ENCODE measurements around the gene KCNQ1OT1.

KCNQ1OT1 gene

DNA sequence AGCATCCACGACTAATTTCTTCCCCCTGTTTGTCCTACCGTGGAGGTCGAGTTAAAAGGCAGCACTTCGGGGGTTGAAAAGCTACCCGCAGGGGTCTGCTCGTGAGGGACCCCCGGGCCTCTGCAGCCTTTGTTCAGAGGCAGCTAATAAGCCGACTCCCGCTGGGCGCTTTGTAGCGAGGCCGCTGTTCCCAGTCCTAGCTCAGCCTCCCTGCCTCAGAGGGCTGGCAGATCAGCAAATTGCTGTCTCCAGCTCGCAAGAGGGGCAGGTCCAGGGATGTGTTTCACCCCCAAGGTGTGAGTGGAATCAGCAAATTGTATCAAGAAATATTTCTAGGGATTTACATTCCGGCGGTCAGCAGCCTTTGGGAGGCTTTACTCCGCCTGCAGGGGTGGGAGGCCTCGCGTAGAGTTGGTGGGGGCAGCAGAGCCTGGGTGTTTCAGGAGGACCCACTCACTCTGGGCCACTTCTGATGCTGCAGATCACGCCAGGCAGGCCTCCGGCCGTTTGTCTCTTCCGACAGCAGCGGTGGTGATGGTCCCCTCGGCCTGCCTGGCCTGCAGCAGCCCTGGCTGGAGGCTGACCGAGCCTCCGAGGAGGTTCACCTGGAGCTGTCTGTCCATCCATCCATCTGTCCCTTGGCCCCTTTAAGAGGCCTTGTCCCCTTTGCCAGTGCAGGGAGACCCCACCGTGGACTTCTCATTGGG is 21.6 kb upstream of the KCNQ1OT1 start:
- DNase-seq (ENCODE audit: low read depth in 2 of 2): no peak

- DNase-seq (ENCODE audit: low read depth in 2 of 2): no peak
These were observed 20.2 kb upstream of the KCNQ1OT1 start for GRCh38 chr11:2719831-2720590.

DNA sequence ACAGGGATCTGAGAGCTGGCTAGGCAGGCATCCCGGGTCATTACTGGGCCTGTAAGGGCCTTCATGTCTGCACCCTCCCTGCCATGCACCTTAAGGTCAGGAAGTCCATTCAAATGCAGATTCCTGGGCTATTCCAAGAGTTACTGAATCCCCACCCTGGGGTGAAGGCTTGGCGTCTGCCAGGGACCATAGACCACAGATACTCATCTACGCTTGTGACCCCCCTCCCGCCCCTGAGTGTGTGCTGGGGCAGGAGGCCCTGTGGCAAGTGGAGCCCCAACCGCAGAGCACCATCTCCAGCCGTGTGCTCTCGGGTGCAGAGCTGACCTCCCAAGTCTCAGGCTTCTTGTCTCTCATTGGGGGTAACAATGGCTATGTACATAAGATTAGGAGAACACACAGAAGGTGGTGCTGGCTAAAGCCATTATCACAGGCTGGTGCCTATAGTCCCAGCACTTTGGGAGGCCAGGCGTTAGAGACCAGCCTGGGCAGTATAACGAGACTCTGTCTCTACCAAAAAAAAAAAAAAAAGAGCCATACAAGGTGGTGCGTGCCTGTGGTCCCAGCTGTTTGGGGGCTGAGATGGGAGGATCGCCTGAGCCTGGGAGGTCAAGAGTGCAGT is 19.1 kb upstream of the KCNQ1OT1 start:
- no peak for DNase-seq (ENCODE audit: low read depth in 2 of 2)

GRCh38 chr11:2717561-2718325 is 17.9 kb upstream of the KCNQ1OT1 start:
- no peak for DNase-seq (ENCODE audit: low read depth in 2 of 2)

DNA sequence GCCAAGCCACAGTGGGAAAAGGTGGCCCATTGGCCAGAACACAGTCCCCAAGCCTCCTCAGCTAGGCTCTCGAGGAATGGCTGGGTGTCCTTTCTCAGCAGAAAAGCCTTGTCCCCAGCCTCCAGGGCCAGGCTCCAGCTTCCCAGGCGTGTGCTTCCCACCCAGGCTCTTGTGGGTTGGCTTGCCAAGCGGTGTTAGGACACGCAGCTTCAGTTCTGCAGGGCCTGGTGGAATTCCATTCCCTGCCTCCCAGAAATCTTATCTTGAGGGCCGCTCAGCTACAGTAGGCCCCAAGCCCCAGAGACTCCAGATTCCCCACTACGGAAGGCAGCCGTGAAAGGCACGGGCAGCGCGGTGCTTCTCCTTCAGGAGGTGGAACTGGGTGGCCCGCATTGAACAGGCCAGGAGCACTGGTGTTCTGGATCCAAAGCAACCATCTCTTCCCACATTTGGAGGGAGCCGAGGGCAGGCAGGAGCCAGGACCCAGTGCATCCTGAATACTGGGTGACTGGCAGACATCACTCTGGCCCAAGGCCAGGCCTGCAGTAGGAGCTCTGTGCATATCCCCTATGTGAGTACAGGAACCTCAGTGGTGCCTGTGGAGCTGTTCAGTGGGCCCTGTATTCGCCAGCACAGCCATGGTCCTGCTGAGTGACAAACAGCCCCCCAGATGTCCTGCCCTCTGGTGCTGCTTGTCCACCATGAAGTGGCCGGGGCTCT is 16.7 kb upstream of the KCNQ1OT1 start:
- DNase-seq (ENCODE audit: low read depth in 2 of 2): no peak

GRCh38 chr11:2715716-2716350 is 16.0 kb upstream of the KCNQ1OT1 start:
- DNase-seq (ENCODE audit: low read depth in 2 of 2): no peak

- DNase-seq (ENCODE audit: low read depth in 2 of 2): no peak
These were observed 15.1 kb upstream of the KCNQ1OT1 start for GRCh38 chr11:2714871-2715270.

GRCh38 chr11:2714463-2714800 is 14.6 kb upstream of the KCNQ1OT1 start:
- DNase-seq (ENCODE audit: low read depth in 2 of 2): no peak

GRCh38 chr11:2713661-2714462 is 14.1 kb upstream of the KCNQ1OT1 start:
- no peak for DNase-seq (ENCODE audit: low read depth in 2 of 2)

- DNase-seq (ENCODE audit: low read depth in 2 of 2): no peak
These were observed 13.3 kb upstream of the KCNQ1OT1 start for GRCh38 chr11:2713094-2713493.

- no peak for DNase-seq (ENCODE audit: low read depth in 2 of 2)
These were observed 11.4 kb upstream of the KCNQ1OT1 start for GRCh38 chr11:2711161-2711560.

DNA sequence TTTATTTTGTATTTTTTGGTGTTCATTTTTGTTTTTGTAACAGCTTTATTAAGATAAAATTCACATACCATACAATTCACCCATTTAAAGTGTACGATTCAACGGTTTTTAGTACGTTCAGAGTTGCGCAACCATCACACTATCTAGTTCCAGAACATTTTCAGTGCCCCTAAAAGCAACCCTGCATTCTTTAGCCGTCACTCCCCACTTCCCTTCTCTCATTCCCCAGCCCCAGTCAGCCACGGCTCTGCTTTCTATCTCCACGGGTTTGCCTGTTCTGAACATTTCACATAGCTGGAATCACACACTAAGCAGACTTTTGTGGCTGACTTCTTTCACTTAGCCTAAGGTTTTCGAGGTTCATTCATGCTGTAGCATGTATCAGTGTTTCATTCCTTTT is 9.6 kb upstream of the KCNQ1OT1 start:
- DNase-seq (ENCODE audit: low read depth in 2 of 2): no peak

DNA sequence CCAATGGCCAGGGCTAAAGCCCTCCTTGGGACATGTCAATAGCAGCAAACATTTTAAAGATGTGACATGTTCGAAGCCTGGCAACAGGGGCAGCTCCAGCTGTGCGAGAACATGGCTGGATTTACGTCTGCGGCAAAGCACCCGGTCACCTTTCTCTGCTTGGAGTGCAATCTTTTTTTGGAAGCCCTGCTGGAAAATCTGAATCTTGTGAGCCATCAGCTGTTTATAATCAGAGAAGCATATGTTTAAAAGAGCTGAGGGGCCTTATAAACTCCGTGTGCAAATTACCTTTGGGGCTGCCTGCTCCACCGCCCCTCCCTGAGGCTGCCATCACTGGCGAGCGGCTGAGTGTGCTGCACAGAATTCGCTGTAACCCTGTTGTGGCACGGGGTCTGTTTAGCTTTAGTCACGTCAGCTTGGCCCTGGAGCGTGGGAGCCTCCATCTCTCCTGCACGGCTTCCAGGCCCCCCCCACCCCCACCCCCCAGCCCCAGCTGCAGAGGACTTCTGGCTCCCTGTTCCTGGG is 9.0 kb upstream of the KCNQ1OT1 start:
- DNase-seq (ENCODE audit: low read depth in 2 of 2): no peak

- DNase-seq (ENCODE audit: low read depth in 2 of 2): no peak
These were observed 8.4 kb upstream of the KCNQ1OT1 start for GRCh38 chr11:2708151-2708581.

DNA sequence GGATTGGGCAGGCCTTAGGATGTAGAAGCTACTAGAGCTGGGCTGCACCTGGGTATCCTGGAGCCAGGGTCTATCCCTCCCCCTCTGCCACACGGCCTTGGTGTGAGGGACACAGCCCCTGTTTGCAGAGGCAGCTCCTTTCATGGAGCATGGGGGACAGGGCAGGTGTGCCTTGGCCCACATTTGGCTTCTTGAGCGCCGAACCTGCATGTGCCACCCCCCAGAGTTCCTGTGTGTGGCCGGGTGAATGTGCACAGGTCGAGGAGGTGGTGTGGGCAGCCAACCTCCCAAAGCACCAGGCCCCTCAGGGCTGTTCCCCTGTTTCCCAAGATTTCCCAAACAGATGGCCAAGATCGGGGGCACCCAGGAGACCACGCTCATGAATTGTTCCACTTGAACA is 7.9 kb upstream of the KCNQ1OT1 start:
- no peak for DNase-seq (ENCODE audit: low read depth in 2 of 2)

DNA sequence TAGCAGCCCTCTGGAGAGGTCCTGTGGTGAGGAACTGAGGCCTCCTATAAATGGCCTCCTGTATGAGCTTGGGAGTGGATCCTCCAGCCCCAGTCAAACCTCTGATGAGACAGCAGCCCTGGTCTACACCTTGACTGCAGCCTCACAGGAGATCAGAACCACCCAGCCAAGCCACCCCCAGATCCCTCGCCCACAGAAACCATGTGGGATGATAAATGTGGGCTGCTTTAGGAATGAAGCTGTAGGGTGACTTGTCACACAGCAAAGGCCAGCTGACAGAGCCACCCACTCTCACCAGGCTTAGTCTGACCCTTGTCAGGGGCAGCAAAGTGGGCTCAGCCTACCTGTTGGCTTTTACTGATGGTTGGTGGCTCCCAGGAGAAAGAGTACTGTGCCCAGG is 6.5 kb upstream of the KCNQ1OT1 start:
- DNase-seq (ENCODE audit: low read depth in 2 of 2): no peak

DNA sequence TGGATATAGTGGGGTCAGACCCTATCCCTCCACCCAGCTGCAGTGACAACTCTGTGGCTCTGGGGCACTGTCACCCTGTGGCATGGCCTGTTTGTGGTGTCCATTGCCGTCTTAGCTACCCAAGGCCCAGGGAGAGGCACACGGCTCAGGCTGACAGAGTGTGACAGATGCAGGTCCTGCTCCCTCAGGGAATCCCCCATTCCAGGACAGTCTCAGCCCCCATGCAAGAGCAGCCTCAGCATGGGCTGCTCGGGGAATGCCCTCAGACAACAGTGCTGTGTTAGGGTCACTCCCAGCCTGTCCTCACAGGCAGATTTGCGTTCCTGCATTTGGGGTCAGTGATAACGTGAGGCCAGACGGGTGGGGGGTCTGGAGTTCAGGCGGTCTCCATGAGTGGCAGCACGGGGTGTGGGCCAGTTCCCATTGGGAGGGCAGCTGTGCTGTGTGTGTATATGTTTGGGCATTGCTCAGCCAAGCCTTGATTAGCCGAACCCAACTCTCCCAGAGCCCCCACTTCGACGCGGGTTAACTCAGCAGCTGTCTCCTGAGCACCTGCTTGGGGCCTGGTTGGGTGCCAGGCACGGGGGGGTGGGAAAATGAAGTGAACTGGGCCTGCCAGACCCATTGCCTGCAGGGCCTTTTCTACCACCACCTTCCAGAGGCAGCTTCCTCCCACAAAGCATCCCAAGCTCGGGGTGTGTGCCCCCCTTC is 5.3 kb upstream of the KCNQ1OT1 start:
- no peak for DNase-seq (ENCODE audit: low read depth in 2 of 2)

- DNase-seq (ENCODE audit: low read depth in 2 of 2): no peak
These were observed 4.6 kb upstream of the KCNQ1OT1 start for GRCh38 chr11:2704356-2704755.

GRCh38 chr11:2703363-2704141 is 3.8 kb upstream of the KCNQ1OT1 start:
- no peak for DNase-seq (ENCODE audit: low read depth in 2 of 2)

All from stimulated activated CD8-positive, alpha-beta memory T cell treated with anti-CD3 and anti-CD28 coated beads, Interleukin-15, amount 100 ng/mL, for 48 hours (primary cell).